ENCODE data around the gene TAOK1. TPM values are rescaled to one million over a fixed set of nuclear protein-coding genes. Genes with fewer than 3 reads are reported as not detected.
A peak's percentile ranks its signal among the peaks of the same experiment; 100 is the strongest.
"Not testable (repeated sequence)": the region's sequence is repeated elsewhere in the genome, so short reads cannot be mapped to it uniquely, and the experiment has no call there.

Gene TAOK1
- total and polyA plus RNA-seq, 4 donors, result 4.3 to 20.5 (median 12.6) TPM

DNA sequence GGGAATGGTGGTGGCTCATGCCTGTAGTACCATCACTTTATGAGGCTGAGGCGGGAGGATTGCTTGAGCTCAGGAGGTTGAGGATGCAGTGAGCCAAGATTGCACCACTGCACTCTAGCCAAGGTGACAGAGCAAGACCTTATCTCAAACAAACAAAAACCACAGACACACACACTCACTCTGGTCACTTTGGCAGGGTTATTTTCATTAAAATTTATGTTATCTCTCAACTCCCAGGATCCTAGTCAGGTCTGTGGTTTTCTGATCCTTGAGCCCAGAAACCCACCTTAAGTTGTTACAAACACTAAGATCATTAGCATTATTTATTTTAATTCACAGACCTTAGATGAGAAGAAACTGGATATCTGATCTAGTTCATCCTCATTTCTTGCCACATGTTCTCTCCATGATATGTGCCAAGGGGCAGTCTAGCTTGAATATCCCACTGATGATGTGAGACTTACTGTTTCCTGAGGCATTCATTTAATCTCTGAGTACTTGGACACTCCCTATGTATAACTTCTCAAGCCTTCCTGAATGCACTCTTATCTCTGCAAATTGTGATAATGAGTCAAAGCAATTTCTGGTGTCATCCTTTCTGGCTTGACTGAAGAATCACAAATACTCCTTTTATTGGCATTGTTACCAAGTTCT lies 167.0 kb downstream of the TAOK1 start:
- peak overlapping the region in 1 of 2 donors; percentile 38 for H3K27ac ChIP-seq (ENCODE audit: low read depth in 1 of 2, low read length in 2 of 2)
- whole genome bisulfite sequencing, result 34% methylated on average over 1 of the region's 1 CpG
- H3K4me1 ChIP-seq (ENCODE audit: control insufficient read depth in 4 of 4, insufficient read depth in 4 of 4, low read length in 3 of 4), result peaks cover 7 to 45% (median 34%) of the 10 kb centered on the region in 4 donors
- H3K9me3 ChIP-seq (ENCODE audit: control insufficient read depth in 4 of 4, low read length in 3 of 4), result no peaks in the 10 kb centered on the region
- no peak overlapping the region for H3K9ac ChIP-seq (ENCODE audit: low read depth in 1 of 2, low read length in 2 of 2)
- no peaks in the 10 kb centered on the region for H3K27me3 ChIP-seq (ENCODE audit: control insufficient read depth in 4 of 4, insufficient read depth in 4 of 4, low read length in 3 of 4)
- TF ChIP-seq RXRA (IDR thresholded peaks at IDR 0.05) (peak; percentile 6 to 48), HNF4A (conservative IDR thresholded peaks at IDR 0.05) (peak in 1 of 2 donors; percentile 54), TAF1 (conservative IDR thresholded peaks at IDR 0.05) (no peak)
- DNase-seq (ENCODE audit: low spot score), result no peak
- H3K36me3 ChIP-seq (ENCODE audit: control insufficient read depth in 4 of 4, insufficient read depth in 3 of 4, low read depth in 1 of 4, low read length in 3 of 4), result peaks cover 0 to 6% (median 0%) of the 10 kb centered on the region in 4 donors
- no peak overlapping the region for H3K4me3 ChIP-seq (ENCODE audit: low read depth in 1 of 3, low read length in 3 of 3)

GRCh38 chr17:29557739-29558116 lies 167.6 kb downstream of the TAOK1 start:
- H3K36me3 ChIP-seq (ENCODE audit: control insufficient read depth in 4 of 4, insufficient read depth in 3 of 4, low read depth in 1 of 4, low read length in 3 of 4), result peaks cover 0 to 10% (median 0%) of the 10 kb centered on the region in 4 donors
- DNase-seq (ENCODE audit: low spot score), result no peak
- no peaks in the 10 kb centered on the region for H3K27me3 ChIP-seq (ENCODE audit: control insufficient read depth in 4 of 4, insufficient read depth in 4 of 4, low read length in 3 of 4)
- no peaks in the 10 kb centered on the region for H3K9me3 ChIP-seq (ENCODE audit: control insufficient read depth in 4 of 4, low read length in 3 of 4)
- no peak overlapping the region for H3K9ac ChIP-seq (ENCODE audit: low read depth in 1 of 2, low read length in 2 of 2)
- TF ChIP-seq TAF1 (conservative IDR thresholded peaks at IDR 0.05) (no peak), RAD21 (IDR thresholded peaks at IDR 0.05) (no peak), HNF4G (IDR thresholded peaks at IDR 0.05) (no peak), RXRA (IDR thresholded peaks at IDR 0.05) (no peak), FOXA1 (IDR thresholded peaks at IDR 0.05) (no peak), JUND (IDR thresholded peaks at IDR 0.05) (no peak), EGR1 (IDR thresholded peaks at IDR 0.05; ENCODE audit: low read depth in 2 of 2) (no peak), FOXA2 (IDR thresholded peaks at IDR 0.05) (no peak), ATF3 (IDR thresholded peaks at IDR 0.05) (no peak), HNF4A (conservative IDR thresholded peaks at IDR 0.05) (no peak), GABPA (IDR thresholded peaks at IDR 0.05 in 1 of 2, conservative IDR thresholded peaks at IDR 0.05 in 1 of 2) (no peak), CTCF (IDR thresholded peaks at IDR 0.05; ENCODE audit: low read depth, low read length, missing input control) (no peak)
- TF ChIP-seq, protein P1, sequence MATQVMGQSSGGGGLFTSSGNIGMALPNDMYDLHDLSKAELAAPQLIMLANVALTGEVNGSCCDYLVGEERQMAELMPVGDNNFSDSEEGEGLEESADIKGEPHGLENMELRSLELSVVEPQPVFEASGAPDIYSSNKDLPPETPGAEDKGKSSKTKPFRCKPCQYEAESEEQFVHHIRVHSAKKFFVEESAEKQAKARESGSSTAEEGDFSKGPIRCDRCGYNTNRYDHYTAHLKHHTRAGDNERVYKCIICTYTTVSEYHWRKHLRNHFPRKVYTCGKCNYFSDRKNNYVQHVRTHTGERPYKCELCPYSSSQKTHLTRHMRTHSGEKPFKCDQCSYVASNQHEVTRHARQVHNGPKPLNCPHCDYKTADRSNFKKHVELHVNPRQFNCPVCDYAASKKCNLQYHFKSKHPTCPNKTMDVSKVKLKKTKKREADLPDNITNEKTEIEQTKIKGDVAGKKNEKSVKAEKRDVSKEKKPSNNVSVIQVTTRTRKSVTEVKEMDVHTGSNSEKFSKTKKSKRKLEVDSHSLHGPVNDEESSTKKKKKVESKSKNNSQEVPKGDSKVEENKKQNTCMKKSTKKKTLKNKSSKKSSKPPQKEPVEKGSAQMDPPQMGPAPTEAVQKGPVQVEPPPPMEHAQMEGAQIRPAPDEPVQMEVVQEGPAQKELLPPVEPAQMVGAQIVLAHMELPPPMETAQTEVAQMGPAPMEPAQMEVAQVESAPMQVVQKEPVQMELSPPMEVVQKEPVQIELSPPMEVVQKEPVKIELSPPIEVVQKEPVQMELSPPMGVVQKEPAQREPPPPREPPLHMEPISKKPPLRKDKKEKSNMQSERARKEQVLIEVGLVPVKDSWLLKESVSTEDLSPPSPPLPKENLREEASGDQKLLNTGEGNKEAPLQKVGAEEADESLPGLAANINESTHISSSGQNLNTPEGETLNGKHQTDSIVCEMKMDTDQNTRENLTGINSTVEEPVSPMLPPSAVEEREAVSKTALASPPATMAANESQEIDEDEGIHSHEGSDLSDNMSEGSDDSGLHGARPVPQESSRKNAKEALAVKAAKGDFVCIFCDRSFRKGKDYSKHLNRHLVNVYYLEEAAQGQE (IDR thresholded peaks at IDR 0.05), result no peak
- TF ChIP-seq, protein P2, sequence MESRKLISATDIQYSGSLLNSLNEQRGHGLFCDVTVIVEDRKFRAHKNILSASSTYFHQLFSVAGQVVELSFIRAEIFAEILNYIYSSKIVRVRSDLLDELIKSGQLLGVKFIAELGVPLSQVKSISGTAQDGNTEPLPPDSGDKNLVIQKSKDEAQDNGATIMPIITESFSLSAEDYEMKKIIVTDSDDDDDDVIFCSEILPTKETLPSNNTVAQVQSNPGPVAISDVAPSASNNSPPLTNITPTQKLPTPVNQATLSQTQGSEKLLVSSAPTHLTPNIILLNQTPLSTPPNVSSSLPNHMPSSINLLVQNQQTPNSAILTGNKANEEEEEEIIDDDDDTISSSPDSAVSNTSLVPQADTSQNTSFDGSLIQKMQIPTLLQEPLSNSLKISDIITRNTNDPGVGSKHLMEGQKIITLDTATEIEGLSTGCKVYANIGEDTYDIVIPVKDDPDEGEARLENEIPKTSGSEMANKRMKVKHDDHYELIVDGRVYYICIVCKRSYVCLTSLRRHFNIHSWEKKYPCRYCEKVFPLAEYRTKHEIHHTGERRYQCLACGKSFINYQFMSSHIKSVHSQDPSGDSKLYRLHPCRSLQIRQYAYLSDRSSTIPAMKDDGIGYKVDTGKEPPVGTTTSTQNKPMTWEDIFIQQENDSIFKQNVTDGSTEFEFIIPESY (IDR thresholded peaks at IDR 0.05), result no peak
- TF ChIP-seq, protein P3, sequence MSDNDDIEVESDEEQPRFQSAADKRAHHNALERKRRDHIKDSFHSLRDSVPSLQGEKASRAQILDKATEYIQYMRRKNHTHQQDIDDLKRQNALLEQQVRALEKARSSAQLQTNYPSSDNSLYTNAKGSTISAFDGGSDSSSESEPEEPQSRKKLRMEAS (IDR thresholded peaks at IDR 0.05), result no peak
- H3K4me1 ChIP-seq (ENCODE audit: control insufficient read depth in 4 of 4, insufficient read depth in 4 of 4, low read length in 3 of 4), result peaks cover 7 to 51% (median 37%) of the 10 kb centered on the region in 4 donors
- no peak overlapping the region for H3K4me3 ChIP-seq (ENCODE audit: low read depth in 1 of 3, low read length in 3 of 3)
- peak overlapping the region in 1 of 2 donors; percentile 38 for H3K27ac ChIP-seq (ENCODE audit: low read depth in 1 of 2, low read length in 2 of 2)

DNA sequence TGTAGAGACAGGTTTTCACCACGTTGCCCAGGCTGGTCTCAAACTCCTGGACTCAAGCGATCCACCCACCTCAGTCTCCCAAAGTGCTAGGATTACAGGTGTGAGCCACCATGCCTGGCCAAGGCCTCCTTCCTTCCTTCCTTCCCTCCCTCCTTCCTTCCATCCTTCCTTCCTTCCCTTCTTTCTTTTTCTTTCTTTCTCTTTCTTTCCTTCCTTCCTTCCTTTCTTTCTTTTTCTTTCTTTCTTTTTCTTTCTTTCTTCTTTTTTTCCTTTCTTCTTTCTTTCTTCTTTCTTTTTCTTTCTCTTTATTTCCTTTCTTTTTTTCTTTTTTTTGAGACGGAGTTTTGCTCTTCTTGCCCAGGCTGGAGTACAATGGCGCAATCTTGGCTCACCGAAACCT lies 168.0 kb downstream of the TAOK1 start:
- H3K27ac ChIP-seq (ENCODE audit: low read depth in 1 of 2, low read length in 2 of 2); DNase-seq (ENCODE audit: low spot score): not testable (repeated sequence)

More for the DNA sequence above, 168.0 kb downstream of the TAOK1 start:
- not testable (repeated sequence) for H3K9me3 ChIP-seq (ENCODE audit: control insufficient read depth in 4 of 4, low read length in 3 of 4); H3K4me3 ChIP-seq (ENCODE audit: low read depth in 1 of 3, low read length in 3 of 3); H3K27me3 ChIP-seq (ENCODE audit: control insufficient read depth in 4 of 4, insufficient read depth in 4 of 4, low read length in 3 of 4); H3K9ac ChIP-seq (ENCODE audit: low read depth in 1 of 2, low read length in 2 of 2); H3K36me3 ChIP-seq (ENCODE audit: control insufficient read depth in 4 of 4, insufficient read depth in 3 of 4, low read depth in 1 of 4, low read length in 3 of 4)
- 95% methylated on average over 5 of the region's 5 CpGs for WGBS
- H3K4me1 ChIP-seq (ENCODE audit: control insufficient read depth in 4 of 4, insufficient read depth in 4 of 4, low read length in 3 of 4), result peaks cover 7 to 54% (median 38%) of the 10 kb centered on the region in 4 donors

Measured in liver (tissue), 9 donors.